Measurements from ENCODE around the gene FBXO48.
"Not testable (repeated sequence)": the region's sequence is repeated elsewhere in the genome, so short reads cannot be mapped to it uniquely, and the experiment has no call there.

The FBXO48 gene, protein sequence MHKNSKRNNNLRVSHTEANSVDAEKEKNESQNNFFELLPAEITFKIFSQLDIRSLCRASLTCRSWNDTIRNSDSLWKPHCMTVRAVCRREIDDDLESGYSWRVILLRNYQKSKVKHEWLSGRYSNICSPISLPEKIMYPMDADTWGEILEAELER

GRCh38 chr2:68467077-68467960, at the start of gene FBXO48, which contains the start of gene APLF:
Gene FBXO48, minus strand, starts transcription at chr2:68467294. Its CDS starts 2,149 bp downstream, at chr2:68465145.
Gene APLF, plus strand, starts transcription at chr2:68467585. Its CDS starts 147 bp downstream, at chr2:68467732.
- peak; percentile 99 for DNase-seq

DNA sequence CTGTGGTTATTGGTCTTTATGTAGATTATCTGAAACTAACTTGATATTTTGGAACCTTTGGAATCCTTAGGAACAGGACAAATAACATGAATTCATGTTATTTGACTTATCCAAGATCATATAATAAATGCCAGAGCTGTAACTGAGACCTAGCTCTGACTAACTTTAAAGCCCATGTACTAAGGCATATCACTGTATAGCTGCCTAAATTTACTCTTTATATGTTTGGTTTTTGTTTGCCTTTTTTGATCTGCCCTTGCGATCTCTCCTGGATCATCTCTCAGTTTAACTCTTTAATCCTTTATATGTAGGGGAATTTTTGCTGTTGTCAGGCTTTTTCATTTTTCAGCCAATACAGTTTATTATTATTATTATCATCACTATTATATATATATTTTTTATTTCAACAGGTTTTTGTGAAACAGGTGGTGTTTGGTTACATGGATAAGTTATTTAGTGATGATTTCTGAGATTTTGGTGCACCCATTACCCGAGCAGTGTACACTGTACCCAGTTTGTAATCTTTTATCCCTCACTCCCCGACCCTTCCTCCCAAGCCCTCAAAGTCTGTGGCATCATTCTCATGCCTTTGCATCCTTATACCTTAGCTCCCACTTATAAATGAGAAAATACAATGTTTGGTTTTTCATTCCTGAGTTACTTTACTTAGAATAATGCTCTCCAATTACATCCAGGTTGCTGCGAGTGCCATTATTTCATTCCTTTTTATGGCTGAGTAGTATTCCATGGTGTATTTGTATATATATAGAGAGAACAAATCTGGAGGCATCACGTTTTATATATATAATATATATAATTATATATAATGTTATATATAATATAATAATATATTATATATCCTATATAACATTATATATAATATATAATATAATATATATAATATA, 49.2 kb upstream of the FBXO48 start:
- no peak for DNase-seq

GRCh38 chr2:68514316-68514929, 47.3 kb upstream of the FBXO48 start:
- no peak for DNase-seq

DNA sequence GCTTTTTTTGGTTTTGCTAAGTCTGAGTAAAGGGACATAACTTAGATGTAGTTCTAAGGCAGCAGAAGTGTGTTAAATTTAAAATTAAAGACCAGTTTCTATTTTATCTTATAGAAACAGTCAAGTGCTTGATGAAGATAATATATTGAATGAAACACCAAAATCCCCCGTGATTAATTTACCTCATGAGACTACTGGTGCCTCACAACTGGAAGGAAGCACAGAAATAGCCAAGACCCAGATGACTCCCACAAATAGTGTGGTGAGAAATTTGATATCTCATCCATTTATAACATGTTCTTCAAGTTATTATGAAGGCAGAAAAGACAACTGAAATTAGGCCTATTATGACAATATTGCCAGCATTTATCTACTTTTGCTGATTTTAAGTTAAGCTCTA, 45.9 kb upstream of the FBXO48 start:
- DNase-seq = no peak

GRCh38 chr2:68512326-68512725, 45.2 kb upstream of the FBXO48 start:
- DNase-seq = no peak

- no peak for DNase-seq
Observed at GRCh38 chr2:68506170-68506569, 39.1 kb upstream of the FBXO48 start.

- no peak for DNase-seq
Observed at GRCh38 chr2:68505603-68506159, 38.6 kb upstream of the FBXO48 start.

- DNase-seq = no peak
Observed at GRCh38 chr2:68501768-68502167, 34.7 kb upstream of the FBXO48 start.

DNA sequence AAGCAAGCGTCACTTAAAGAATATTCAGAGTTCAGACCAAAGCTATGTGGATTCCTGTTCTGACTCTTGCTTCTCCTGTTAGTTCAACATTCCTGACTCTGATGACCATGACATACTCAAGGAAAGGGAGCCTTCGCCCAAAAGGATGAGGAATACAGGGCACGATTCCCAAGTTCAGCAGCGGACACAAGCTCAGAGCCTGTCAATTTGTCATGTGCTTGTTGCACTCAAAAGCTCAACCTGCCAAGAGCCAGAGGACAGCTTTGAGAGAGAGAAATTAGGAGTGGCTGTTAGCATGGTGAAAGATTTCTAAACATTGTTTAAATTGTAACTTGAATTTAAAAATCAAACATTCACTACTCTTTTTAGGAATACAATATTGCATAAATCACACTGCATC, 33.6 kb upstream of the FBXO48 start:
- no peak for DNase-seq

DNA sequence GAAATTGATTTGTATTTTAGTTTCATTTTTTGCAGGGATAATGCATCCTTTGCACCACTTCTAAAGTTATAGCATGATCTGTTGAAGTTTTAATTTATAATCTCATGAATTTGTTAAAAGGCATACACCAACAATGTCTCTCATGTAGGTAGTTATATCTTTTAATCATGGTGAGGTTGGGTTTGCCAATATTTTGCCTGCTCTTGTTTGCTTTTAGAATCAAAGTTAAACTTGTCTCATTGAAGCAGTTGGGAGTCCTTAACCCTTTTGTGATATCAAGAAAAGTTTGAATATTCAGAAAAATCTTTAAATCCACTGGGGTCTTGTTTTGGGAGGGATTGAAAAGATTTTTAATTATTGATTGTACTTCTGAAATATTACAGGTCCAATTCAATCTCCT, 32.0 kb upstream of the FBXO48 start:
- no peak for DNase-seq

- DNase-seq = no peak
Observed at GRCh38 chr2:68491582-68491981, 24.5 kb upstream of the FBXO48 start.

DNA sequence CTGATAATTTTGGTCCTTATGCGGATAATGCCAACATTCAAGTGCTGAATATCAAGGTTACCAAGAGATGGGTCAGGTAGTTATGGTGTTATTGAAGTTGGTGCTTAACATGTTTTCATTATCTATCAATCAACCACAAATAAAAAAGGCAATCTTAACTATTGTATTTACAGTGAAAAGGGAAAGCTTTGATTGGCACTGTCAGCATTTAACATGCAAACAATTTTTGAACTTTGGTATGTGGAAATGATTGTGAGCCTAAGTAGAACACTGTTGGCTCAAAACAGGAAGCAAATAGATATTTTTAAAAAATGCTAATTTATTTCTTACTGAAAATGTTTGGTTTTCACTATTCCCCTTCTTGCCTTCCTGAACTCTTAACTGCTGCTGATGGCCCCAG, 22.2 kb upstream of the FBXO48 start:
- DNase-seq = no peak

GRCh38 chr2:68488605-68489004, 21.5 kb upstream of the FBXO48 start:
- not testable (repeated sequence) for DNase-seq

DNA sequence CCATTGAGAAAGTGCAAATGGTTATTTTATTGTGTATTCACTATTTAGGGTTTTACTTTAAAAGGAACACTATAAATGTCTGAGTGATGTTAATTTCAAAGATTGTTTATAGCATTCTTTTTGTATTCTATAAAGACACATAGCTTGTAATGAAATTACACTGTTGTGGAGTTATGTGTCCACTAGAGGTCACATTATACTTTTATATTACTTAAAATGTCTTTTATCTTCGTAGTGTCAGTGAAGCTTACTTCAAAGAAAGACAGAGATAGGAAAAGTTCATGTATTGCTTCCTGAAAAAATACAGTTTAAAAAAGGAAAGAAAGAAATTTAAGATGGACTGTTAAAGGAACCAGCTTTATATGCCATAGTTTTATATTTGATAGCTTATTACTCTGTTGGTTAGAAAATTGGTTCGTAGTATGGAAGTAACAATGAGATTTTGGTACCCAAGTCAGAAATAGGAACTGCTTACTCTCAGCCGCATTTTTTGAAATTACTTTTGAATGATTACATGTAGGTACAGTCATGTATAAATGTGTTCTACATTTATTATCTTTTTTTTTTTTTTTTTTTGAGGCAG, 20.8 kb upstream of the FBXO48 start:
- no peak for DNase-seq

DNA sequence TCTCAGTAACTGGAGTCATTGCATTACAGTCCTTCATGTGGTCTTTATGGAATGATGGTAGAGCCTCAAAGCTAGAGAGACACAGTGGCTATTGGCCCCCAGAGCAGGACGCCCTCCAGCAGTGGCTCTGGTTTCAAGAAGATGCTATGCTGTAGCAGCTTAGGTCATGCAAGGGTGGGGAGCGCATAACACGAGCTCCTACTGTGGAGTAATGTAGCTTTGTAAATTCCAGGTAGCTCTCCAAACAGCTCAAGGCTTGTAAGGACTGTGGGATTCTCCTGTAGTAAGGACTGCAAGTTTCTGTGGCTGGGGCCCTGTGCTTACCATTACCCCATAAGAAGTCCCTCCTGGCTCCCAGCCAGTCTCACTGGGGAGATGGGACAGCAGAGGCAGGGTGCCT, 15.9 kb upstream of the FBXO48 start:
- no peak for DNase-seq

GRCh38 chr2:68482296-68482820, 15.3 kb upstream of the FBXO48 start:
- no peak for DNase-seq

DNA sequence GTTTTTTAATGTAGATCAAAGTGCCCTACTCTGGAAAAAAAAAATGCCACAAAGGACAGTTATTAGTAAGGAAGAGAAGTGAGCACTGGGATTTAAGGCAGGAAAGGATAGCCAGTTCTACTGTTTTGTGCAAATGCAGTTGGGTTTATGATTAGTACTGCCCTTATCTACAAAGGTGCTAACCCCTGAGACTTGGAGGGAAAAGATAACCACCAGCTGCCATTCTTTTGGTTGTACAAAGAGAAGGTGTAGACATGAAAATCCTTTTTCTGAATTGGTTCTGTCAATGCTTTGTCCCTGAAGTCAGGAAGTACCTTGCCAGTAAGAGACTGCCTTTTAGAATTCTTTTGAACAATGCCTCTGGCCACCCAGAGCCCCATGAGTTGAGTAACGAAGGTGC, 11.6 kb upstream of the FBXO48 start:
- no peak for DNase-seq

GRCh38 chr2:68476454-68476853, 9.4 kb upstream of the FBXO48 start:
- DNase-seq = no peak

GRCh38 chr2:68475576-68475975, 8.5 kb upstream of the FBXO48 start:
- DNase-seq = no peak

DNA sequence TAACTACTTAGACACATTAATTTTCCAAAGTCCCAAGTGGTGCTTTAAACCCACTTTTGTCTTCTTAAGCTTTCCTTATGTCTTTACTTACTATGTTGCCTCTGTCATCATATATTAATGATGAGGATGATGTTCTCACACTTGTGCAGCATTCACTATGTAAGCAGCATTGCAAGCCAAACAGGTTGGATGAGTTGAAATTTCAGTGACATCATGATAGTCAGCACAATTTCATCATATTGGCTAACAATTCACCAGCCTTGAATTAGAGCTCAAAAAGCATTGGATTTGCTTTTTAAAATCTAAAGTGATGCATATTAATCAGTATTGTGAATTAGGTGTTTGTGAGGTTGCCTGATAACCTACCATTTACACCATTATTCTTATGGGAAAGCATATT, 8.0 kb upstream of the FBXO48 start:
- no peak for DNase-seq

DNA sequence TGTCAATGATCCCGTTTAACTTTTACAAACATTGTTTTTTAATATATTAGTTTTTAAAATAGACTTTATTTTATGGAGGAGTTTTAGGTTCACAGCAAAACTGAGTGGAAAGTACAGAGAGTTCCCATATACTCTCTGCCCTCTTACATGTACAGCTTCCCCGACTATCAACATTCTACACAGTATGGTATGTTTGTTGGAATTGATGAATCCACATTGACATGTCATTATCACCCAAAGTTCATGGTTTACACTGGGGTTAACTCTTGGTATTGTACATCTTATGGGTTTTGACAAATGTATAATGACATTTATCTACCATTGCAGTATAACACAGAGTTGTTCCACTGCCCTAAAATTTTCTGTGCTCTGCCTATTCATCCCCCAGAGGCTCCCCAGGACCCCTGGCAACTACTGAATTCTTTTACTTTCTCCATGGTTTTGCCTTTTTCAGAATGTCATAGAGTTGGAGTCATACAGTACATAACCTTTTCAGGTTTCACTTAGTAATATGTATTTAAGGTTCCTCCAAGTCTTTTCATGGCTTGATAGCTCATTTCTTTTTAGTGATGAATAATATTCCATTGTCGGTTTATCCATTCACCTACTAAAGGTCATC, 5.8 kb upstream of the FBXO48 start:
- no peak for DNase-seq

Measured in activated CD4-positive, alpha-beta T cell treated with anti-CD3 and anti-CD28 coated beads for 48 hours (primary cell).